Psoas muscle (tissue), 8 donors: Measurements from ENCODE around the gene FAHD1. TPM values are rescaled to one million over a fixed set of nuclear protein-coding genes. Genes with fewer than 3 reads are reported as not detected.

Source experiments
- ATAC-seq, 4 donors: fragments of 200-7000 bp; cut with Tn5 transposase; one replicate each; pipeline ENCODE4 v1.9.1; 2020; ENCODE audit warnings: moderate library complexity in 3 of 4, mild to moderate bottlenecking in 2 of 4
- DNase-seq, 2 donors: peaks; one replicate each; pipeline ENCODE4 v3.0.0-alpha.2; 2020
- H3K27ac ChIP-seq: fragments of 200-600 bp; one replicate; pipeline ENCODE4 v1.8.0; 2022
- H3K27me3 ChIP-seq, 3 donors: fragments of 200-600 bp in 1 of 3; one replicate each; pipeline versions ENCODE4 v1.6.1 to v1.8.0; 2013 to 2022; ENCODE audit warnings: low read length in 2 of 3, mild to moderate bottlenecking in 2 of 3, moderate library complexity in 1 of 3; ENCODE audit not compliant: insufficient read depth in 3 of 3
- H3K36me3 ChIP-seq, 2 donors: fragments of 200-600 bp in 1 of 2; one replicate each; pipeline versions ENCODE4 v1.6.1 to v1.8.0; 2013 to 2022; ENCODE audit warnings: low read depth in 1 of 2, mild to moderate bottlenecking in 1 of 2, moderate library complexity in 1 of 2; ENCODE audit not compliant: insufficient read depth in 1 of 2
- H3K4me1 ChIP-seq: fragments of 200-600 bp; one replicate; pipeline ENCODE4 v1.8.0; 2022
- H3K4me3 ChIP-seq: fragments of 200-600 bp; one replicate; pipeline ENCODE4 v1.8.0; 2022; ENCODE audit warnings: mild to moderate bottlenecking
- H3K9me3 ChIP-seq: fragments of 200-600 bp; one replicate; pipeline ENCODE4 v1.8.0; 2022
- WGBS, 3 donors: extraction: QIAGEN DNeasy Blood & Tissue Kit; methylation state at CpG; one replicate each; pipeline versions ENCODE4 v1.1.6 to v1.1.7; 2013; 5-methylcytosine and 5-hydroxymethylcytosine counted together
- intact Hi-C, 2 donors: fragments of 100-400 bp; cut with DNase I; formaldehyde crosslinking; loops; one replicate each; pipeline versions ENCODE4 v1.11.0 to v1.14.2; 2022
- polyA plus RNA-seq, 3 donors: library from polyadenylated mRNA; stranded (reverse); fragments of 200-250 nt; gene quantifications; one replicate each; pipeline ENCODE4 v1.2.3, GENCODE V29; 2013
- total RNA-seq, 4 donors: library from RNA; stranded (reverse); fragmentation: NEBNext Ultra II Directional in 2 of 4; extraction: Animal tissue kit (Norgen Biotek cat#: 25700) in 2 of 4; gene quantifications; one replicate each; pipeline versions ENCODE4 v1.2.1 to v1.2.4, GENCODE V29; 2021 to 2023
- TF ChIP-seq, protein P1 (sequence below): fragments of 200-600 bp; IDR thresholded peaks from one replicate; pipeline ENCODE4 v1.8.0; 2022; ENCODE audit warnings: antibody characterized with exemption
- donor health status: healthy with polysubstance abuse.
- donor health status: DM: no; HTN: no; CAD: no; lungs with moderate emphysema.
- donor health status: Bipolar disorder and iron deficiency.
- donor health status: healthy.
- donor health status: DM: yes; HTN: yes; CAD: no.
- donor health status: DM: no; HTN: no; CAD: no.
- donor health status: DM: no; HTN: no; CAD: no.
- donor health status: DM: yes; HTN: yes; CAD: no.

Gene FAHD1
- total and polyA plus RNA-seq, 7 donors = 23.2 to 63.8 (median 27.0) TPM

DNA sequence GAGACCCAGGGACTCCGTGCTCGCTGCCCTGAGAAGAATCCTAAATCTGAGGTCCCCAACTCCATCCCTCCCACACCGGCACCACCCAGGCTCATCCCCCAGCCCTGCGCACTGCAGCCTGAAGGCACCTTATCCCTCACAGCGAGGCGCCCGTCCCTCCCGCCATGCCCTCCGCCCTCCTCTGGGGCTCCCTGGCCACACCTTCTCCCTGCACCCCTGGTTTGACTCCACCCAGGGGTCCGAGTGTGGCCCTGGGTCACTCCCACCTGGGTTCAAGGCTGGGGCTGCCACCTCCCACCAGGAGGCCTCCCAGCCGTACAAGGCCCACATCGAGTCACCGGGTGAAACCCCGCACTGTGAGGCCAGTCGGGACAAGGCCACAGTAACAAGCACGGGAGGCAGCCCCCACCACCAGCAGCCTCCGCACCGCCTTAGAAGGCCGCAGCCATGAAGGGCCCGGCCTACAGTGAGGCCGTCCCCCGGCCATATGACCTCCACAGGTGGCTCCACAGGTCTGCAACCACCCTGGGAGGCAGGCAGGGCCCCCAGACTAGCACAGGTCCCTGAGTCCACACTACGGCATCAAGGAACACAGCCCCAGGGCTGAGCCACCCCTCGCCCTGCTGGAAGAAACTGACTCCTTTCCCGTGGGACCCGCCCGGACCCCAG lies 8.7 kb upstream of the FAHD1 start:
- Histone ChIP-seq H3K9me3 (no peaks in the 10 kb centered on the region), H3K36me3 (peaks cover 0 to 86% of the 10 kb centered on the region in 2 donors), H3K27me3 (no peaks in the 10 kb centered on the region), H3K27ac (no peak overlapping the region), H3K4me1 (no peaks in the 10 kb centered on the region), H3K4me3 (no peak overlapping the region)
- ATAC-seq (no peak), DNase-seq (no peak)
- TF ChIP-seq, protein P1, sequence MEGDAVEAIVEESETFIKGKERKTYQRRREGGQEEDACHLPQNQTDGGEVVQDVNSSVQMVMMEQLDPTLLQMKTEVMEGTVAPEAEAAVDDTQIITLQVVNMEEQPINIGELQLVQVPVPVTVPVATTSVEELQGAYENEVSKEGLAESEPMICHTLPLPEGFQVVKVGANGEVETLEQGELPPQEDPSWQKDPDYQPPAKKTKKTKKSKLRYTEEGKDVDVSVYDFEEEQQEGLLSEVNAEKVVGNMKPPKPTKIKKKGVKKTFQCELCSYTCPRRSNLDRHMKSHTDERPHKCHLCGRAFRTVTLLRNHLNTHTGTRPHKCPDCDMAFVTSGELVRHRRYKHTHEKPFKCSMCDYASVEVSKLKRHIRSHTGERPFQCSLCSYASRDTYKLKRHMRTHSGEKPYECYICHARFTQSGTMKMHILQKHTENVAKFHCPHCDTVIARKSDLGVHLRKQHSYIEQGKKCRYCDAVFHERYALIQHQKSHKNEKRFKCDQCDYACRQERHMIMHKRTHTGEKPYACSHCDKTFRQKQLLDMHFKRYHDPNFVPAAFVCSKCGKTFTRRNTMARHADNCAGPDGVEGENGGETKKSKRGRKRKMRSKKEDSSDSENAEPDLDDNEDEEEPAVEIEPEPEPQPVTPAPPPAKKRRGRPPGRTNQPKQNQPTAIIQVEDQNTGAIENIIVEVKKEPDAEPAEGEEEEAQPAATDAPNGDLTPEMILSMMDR = no peak
- intact Hi-C loops = no loop called here
- 92 to 95% (median 94%) methylated on average over 24 to 27 of the region's 27 CpGs for WGBS, 3 donors

DNA sequence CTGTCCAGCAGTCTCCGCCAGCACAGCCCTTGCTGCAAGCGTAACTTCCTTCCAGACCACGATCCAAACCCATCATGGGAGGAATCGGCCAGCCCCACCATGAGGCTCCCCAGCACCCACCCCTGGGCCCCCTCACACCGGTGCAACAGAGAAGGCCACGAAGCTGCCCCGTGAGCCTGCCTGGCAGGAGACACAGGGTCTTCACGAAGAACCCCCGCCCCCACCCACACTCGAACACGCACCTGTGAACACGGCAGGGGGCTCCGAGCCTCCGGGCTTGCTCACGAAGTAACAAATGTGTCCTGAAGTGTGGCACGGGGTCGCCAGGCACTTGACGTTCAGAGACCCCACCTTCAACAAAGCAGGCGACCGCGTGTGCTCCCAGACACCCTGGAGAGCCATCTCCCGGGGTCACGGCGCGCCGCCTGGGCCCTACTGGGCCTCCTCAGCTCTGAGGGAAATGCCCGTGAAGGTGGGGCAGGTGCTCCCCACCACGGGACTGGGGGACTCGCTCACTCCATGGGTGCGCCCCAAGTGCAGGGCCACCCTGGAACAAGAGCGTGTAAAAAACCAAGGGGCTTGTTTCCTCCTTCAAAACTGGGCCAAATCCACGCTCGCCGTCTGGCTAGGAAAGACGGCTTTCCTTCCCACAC lies 8.0 kb upstream of the FAHD1 start:
- H3K4me3 ChIP-seq = no peak overlapping the region
- TF ChIP-seq, protein P1 = no peak
- WGBS, 3 donors = 92 to 93% (median 93%) methylated on average over 34 to 35 of the region's 35 CpGs
- H3K27ac ChIP-seq = no peak overlapping the region
- DNase-seq = no peak
- peaks cover 0 to 80% of the 10 kb centered on the region in 2 donors for H3K36me3 ChIP-seq
- intact Hi-C loops = no loop called here
- no peaks in the 10 kb centered on the region for H3K27me3 ChIP-seq
- ATAC-seq = no peak
- no peaks in the 10 kb centered on the region for H3K9me3 ChIP-seq
- peaks cover 4% of the 10 kb centered on the region for H3K4me1 ChIP-seq

DNA sequence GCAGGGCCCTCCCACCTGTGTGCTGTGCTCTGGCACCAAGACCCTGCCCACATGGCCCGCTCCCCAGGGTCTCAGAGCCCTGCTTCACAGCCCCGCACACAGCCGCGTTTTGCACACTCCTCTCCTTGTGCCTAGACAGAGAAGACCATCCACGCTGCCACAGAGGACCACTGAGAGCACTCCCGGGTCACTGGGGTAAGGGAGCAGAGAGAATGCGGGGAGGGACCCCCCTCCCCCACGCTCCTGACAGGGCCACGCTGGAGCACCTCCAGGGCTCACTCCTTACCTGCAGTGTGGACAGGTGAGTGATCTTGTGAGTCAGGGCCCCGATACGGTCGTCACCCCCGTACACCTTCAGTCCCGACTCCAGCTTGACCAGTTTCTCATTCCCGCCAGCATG lies 7.4 kb upstream of the FAHD1 start:
- intact Hi-C loops = no loop called here
- Histone ChIP-seq H3K4me1 (peaks cover 10% of the 10 kb centered on the region), H3K9me3 (no peaks in the 10 kb centered on the region), H3K4me3 (no peak overlapping the region), H3K36me3 (peaks cover 0 to 77% of the 10 kb centered on the region in 2 donors), H3K27ac (no peak overlapping the region), H3K27me3 (no peaks in the 10 kb centered on the region)
- ATAC-seq (no peak), DNase-seq (no peak)
- 93 to 95% (median 95%) methylated on average over 15 of the region's 15 CpGs for whole genome bisulfite sequencing, 3 donors
- TF ChIP-seq, protein P1 = no peak

DNA sequence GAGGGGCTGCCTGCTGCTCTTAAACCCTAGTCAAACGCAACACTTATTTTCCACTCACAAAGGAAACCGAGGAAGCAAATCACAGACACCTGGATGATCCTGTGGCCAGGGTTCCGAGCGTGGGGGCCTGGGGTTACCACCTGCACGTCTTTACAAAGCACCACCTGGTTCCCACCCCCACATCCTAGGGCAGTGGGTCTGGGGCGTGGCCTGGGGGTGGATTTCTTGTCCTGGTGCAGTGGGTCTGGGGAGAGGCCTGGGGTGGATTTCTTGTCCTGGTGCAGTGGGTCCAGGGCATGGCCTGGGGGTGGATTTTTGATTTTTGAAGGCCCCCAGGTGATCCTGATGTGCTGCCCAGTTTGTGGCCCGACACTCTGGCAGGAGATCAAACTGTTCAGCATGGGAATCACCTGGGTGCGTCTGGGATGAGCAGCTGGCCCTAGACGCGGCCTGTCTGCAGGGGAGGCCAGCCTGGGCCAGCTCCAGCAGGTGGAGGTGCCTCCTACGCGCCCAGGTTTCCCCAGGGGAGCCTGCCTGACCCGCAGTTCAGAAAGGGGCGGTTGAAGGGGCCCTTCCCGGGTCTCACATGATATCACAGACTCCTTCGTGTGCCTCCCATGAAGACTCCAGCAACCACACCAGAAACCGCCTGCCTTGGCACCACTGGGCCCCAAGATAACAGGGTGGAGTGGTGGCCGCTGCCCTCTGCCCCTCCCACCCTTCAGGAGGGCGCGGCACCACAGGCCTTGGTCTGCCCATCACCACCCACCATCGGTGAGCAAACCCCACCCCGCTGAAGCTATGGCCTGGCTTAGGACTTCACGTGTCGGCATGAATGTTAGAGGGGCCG lies 6.7 kb upstream of the FAHD1 start:
- Histone ChIP-seq H3K27ac (no peak overlapping the region), H3K9me3 (no peaks in the 10 kb centered on the region), H3K4me1 (peaks cover 17% of the 10 kb centered on the region), H3K36me3 (peaks cover 0 to 72% of the 10 kb centered on the region in 2 donors), H3K4me3 (no peak overlapping the region), H3K27me3 (no peaks in the 10 kb centered on the region)
- DNase-seq = no peak
- TF ChIP-seq, protein P1 = no peak
- no peak for ATAC-seq
- WGBS, 3 donors = 87 to 92% (median 90%) methylated on average over 22 to 25 of the region's 25 CpGs
- intact Hi-C loops = no loop called here
